Measurements from ENCODE around the gene CCNK. TPM values are rescaled to one million over a fixed set of nuclear protein-coding genes. Genes with fewer than 3 reads are reported as not detected.

CCNK gene
- total RNA-seq, 4 donors from 2014 or later: 21.1 to 26.8 (median 25.1) TPM

GRCh38 chr14:99466758-99467157 lies 14.5 kb upstream of the CCNK start:
- TF ChIP-seq CTCF (IDR thresholded peaks at IDR 0.05; ENCODE audit: low read depth): no peak

GRCh38 chr14:99467336-99468078 lies 13.7 kb upstream of the CCNK start:
- TF ChIP-seq CTCF (IDR thresholded peaks at IDR 0.05; ENCODE audit: low read depth): no peak

GRCh38 chr14:99468081-99468480 lies 13.1 kb upstream of the CCNK start:
- no peak for TF ChIP-seq CTCF (IDR thresholded peaks at IDR 0.05; ENCODE audit: low read depth)

GRCh38 chr14:99468836-99469592 lies 12.2 kb upstream of the CCNK start:
- no peak for TF ChIP-seq CTCF (IDR thresholded peaks at IDR 0.05; ENCODE audit: low read depth)

- no peak for TF ChIP-seq CTCF (IDR thresholded peaks at IDR 0.05; ENCODE audit: low read depth)
These were observed 9.5 kb upstream of the CCNK start for GRCh38 chr14:99471731-99472130.

- TF ChIP-seq CTCF (IDR thresholded peaks at IDR 0.05; ENCODE audit: low read depth): no peak
These were observed 8.3 kb upstream of the CCNK start for GRCh38 chr14:99472937-99473336.

GRCh38 chr14:99473458-99473857 lies 7.8 kb upstream of the CCNK start:
- TF ChIP-seq CTCF (IDR thresholded peaks at IDR 0.05; ENCODE audit: low read depth): no peak

All from subcutaneous adipose tissue (tissue), 4 donors.